MCF 10A (cell line): ENCODE data around the gene IGHMBP2. TPM values are rescaled to one million over a fixed set of nuclear protein-coding genes. Genes with fewer than 3 reads are reported as not detected.

Source experiments
- BruUV-seq: library from RNA; stranded (reverse); fragments of 400-500 nt; replicated peaks from 2 replicates; lab custom pipeline; 2021; lab: Mats Ljungman, UMichigan
- CTCF ChIA-PET: fragments of 300-600 bp; sonication (Branson Sonifier 250); formaldehyde crosslinking; extraction: SDS; loops from one replicate; lab custom pipeline; 2021; ENCODE audit warnings: antibody characterized with exemption, inconsistent platforms; lab: Yijun Ruan, JAX
- POLR2A ChIA-PET: fragments of 300-600, 350-650 bp; sonication (Branson Sonifier 250); formaldehyde crosslinking; extraction: SDS; loops from one replicate; lab custom pipeline; 2020; ENCODE audit warnings: antibody characterized with exemption, inconsistent platforms; lab: Yijun Ruan, JAX
- DNase-seq: peaks from one replicate; pipeline ENCODE4 v3.0.0-alpha.2; 2018; ENCODE audit not compliant: unreplicated experiment
- H3K27ac Mint-ChIP-seq: one replicate; pipeline ENCODE4 v1.8.0; 2022; ENCODE audit warnings: mild to moderate bottlenecking, low read depth, mixed read lengths; ENCODE audit not compliant: unreplicated experiment
- H3K27me3 Mint-ChIP-seq: one replicate; pipeline ENCODE4 v1.8.0; 2022; ENCODE audit warnings: mixed read lengths; ENCODE audit not compliant: insufficient read depth, unreplicated experiment
- H3K36me3 Mint-ChIP-seq: one replicate; pipeline ENCODE4 v1.8.0; 2022; ENCODE audit warnings: mild to moderate bottlenecking, moderate library complexity, mixed read lengths; ENCODE audit not compliant: insufficient read depth, unreplicated experiment
- H3K4me1 Mint-ChIP-seq: one replicate; pipeline ENCODE4 v1.8.0; 2022; ENCODE audit warnings: mixed read lengths; ENCODE audit not compliant: insufficient read depth, unreplicated experiment
- H3K4me3 Mint-ChIP-seq: one replicate; pipeline ENCODE4 v1.8.0; 2022; ENCODE audit warnings: mild to moderate bottlenecking, moderate library complexity, mixed read lengths; ENCODE audit not compliant: unreplicated experiment
- H3K9me3 Mint-ChIP-seq: one replicate; pipeline ENCODE4 v1.8.0; 2022; ENCODE audit warnings: mixed read lengths; ENCODE audit not compliant: unreplicated experiment
- CTCF ChIP-seq: fragments of 200-600 bp; IDR thresholded peaks from one replicate; pipeline ENCODE4 v1.8.0; 2022; ENCODE audit warnings: antibody characterized with exemption, mild to moderate bottlenecking; ENCODE audit not compliant: unreplicated experiment
- intact Hi-C: fragments of 100-400 bp; cut with micrococcal nuclease; formaldehyde crosslinking; loops from 2 replicates; pipeline ENCODE4 v1.14.1; 2022
- total RNA-seq: library from RNA; stranded (reverse); gene quantifications from 2 replicates; pipeline ENCODE4 v1.2.3, GENCODE V29; 2022

Gene IGHMBP2
- total RNA-seq, 1 experiment from 2014 or later = 19.8 TPM

GRCh38 chr11:68950762-68951161, 47.1 kb downstream of the IGHMBP2 start:
- no peaks in the 10 kb centered on the region for H3K36me3 Mint-ChIP-seq
- TF ChIP-seq CTCF = no peak
- H3K27me3 Mint-ChIP-seq = peaks cover 11% of the 10 kb centered on the region
- no peaks in the 10 kb centered on the region for H3K4me1 Mint-ChIP-seq
- no peaks in the 10 kb centered on the region for H3K9me3 Mint-ChIP-seq
- ChIA-PET CTCF (interaction anchor here (0.6 kb wide), 1 partner anchor 33 kb away, joined by 4 read pairs; no protein-coding TSS in a partner anchor), POLR2A (interaction anchor here (0.6 kb wide), 1 partner anchor 1361 kb away, joined by 4 read pairs; no protein-coding TSS in a partner anchor)
- intact Hi-C loops = loop anchor here (1.0 kb wide), 1 partner anchor 138 kb away; no protein-coding TSS in a partner anchor
- BruUV-seq = no TSS peak
- no peak overlapping the region for H3K27ac Mint-ChIP-seq
- no peak overlapping the region for H3K4me3 Mint-ChIP-seq
- DNase-seq = no peak

- CTCF ChIA-PET = no interaction called here
- H3K27me3 Mint-ChIP-seq = peaks cover 11% of the 10 kb centered on the region
These were observed 51.3 kb downstream of the IGHMBP2 start for GRCh38 chr11:68954836-68955606.

GRCh38 chr11:68955607-68955958, 51.9 kb downstream of the IGHMBP2 start:
- Mint-ChIP-seq H3K9me3 (no peaks in the 10 kb centered on the region), H3K27me3 (peaks cover 11% of the 10 kb centered on the region), H3K27ac (no peak overlapping the region), H3K36me3 (no peaks in the 10 kb centered on the region), H3K4me3 (no peak overlapping the region), H3K4me1 (no peaks in the 10 kb centered on the region)
- ChIA-PET CTCF (no interaction called here), POLR2A (no interaction called here)
- intact Hi-C loops = no loop called here
- TF ChIP-seq CTCF = no peak
- DNase-seq = no peak
- no TSS peak for BruUV-seq

More at GRCh38 chr11:68954836-68955606, 51.3 kb downstream of the IGHMBP2 start:
- Mint-ChIP-seq H3K4me1 (no peaks in the 10 kb centered on the region), H3K27ac (no peak overlapping the region), H3K4me3 (no peak overlapping the region), H3K9me3 (no peaks in the 10 kb centered on the region), H3K36me3 (no peaks in the 10 kb centered on the region)
- POLR2A ChIA-PET = no interaction called here
- no peak for DNase-seq
- TF ChIP-seq CTCF = no peak
- intact Hi-C loops = no loop called here
- no TSS peak for BruUV-seq

GRCh38 chr11:68956142-68956541, 52.5 kb downstream of the IGHMBP2 start:
- H3K27ac Mint-ChIP-seq = no peak overlapping the region
- no peaks in the 10 kb centered on the region for H3K36me3 Mint-ChIP-seq
- no peaks in the 10 kb centered on the region for H3K4me1 Mint-ChIP-seq
- ChIA-PET CTCF (no interaction called here), POLR2A (no interaction called here)
- no peaks in the 10 kb centered on the region for H3K9me3 Mint-ChIP-seq
- H3K27me3 Mint-ChIP-seq = peaks cover 11% of the 10 kb centered on the region
- intact Hi-C loops = no loop called here
- no peak for DNase-seq
- no TSS peak for BruUV-seq
- peak; percentile 21 for TF ChIP-seq CTCF
- no peak overlapping the region for H3K4me3 Mint-ChIP-seq
